HepG2 (cell line): ENCODE data around the gene FHIT.

ENCODE experiments used
- CTCF ChIP-seq: sonication (generic); formaldehyde crosslinking; IDR thresholded peaks from 2 replicates; pipeline ENCODE4 v1.5.0; 2020; ENCODE audit warnings: mild to moderate bottlenecking, missing genetic modification reagents, moderate library complexity
- GATAD2A ChIP-seq: IDR thresholded peaks from 2 replicates; pipeline ENCODE4 v1.6.1; 2016
- PRPF4 ChIP-seq: fragments of 200-400 bp; formaldehyde crosslinking; IDR thresholded peaks from 2 replicates; pipeline ENCODE4 v1.6.1; 2016; ENCODE audit warnings: low read length, low read depth; ENCODE audit not compliant: poor library complexity, severe bottlenecking
- ZBTB43 ChIP-seq: sonication (generic); formaldehyde crosslinking; conservative IDR thresholded peaks from 2 replicates; pipeline ENCODE4 v1.4.0; 2020; ENCODE audit warnings: missing genetic modification reagents

- TF ChIP-seq ZBTB43 (CRISPR knock-in tag) = no peak
- TF ChIP-seq GATAD2A = no peak
- TF ChIP-seq PRPF4 = no peak
- TF ChIP-seq CTCF (CRISPR knock-in tag) = no peak
Observed at GRCh38 chr3:60114191-60114590, 1137.1 kb downstream of the FHIT start.
